Liver (tissue), 9 donors: ENCODE measurements around the gene FGF1. TPM values are rescaled to one million over a fixed set of nuclear protein-coding genes. Genes with fewer than 3 reads are reported as not detected.

Experiments used
- DNase-seq: peaks from one replicate; pipeline ENCODE4 v3.0.0-alpha.2; 2017; ENCODE audit warnings: low spot score
- H3K27ac ChIP-seq, 2 donors: one replicate each; pipeline ENCODE4 v1.7.0; 2013; ENCODE audit warnings: inconsistent platforms in 2 of 2, low read length in 2 of 2, control low read depth in 1 of 2, low read depth in 1 of 2, mild to moderate bottlenecking in 1 of 2
- H3K27me3 ChIP-seq, 4 donors: one replicate each; pipeline versions ENCODE4 v1.6.1 to v1.7.0; 2013; ENCODE audit warnings: low read length in 3 of 4, inconsistent platforms in 1 of 4, mild to moderate bottlenecking in 1 of 4, moderate library complexity in 1 of 4; ENCODE audit not compliant: control insufficient read depth in 4 of 4, insufficient read depth in 4 of 4
- H3K36me3 ChIP-seq, 4 donors: one replicate each; pipeline versions ENCODE4 v1.6.1 to v1.7.0; 2013; ENCODE audit warnings: low read length in 3 of 4, mild to moderate bottlenecking in 3 of 4, low read depth in 1 of 4, moderate library complexity in 1 of 4; ENCODE audit not compliant: control insufficient read depth in 4 of 4, insufficient read depth in 3 of 4
- H3K4me1 ChIP-seq, 4 donors: one replicate each; pipeline versions ENCODE4 v1.6.1 to v1.7.0; 2013; ENCODE audit warnings: low read length in 3 of 4, mild to moderate bottlenecking in 3 of 4, moderate library complexity in 1 of 4; ENCODE audit not compliant: control insufficient read depth in 4 of 4, insufficient read depth in 4 of 4
- H3K4me3 ChIP-seq, 3 donors: one replicate each; pipeline versions ENCODE4 v1.6.1 to v1.7.0; 2013; ENCODE audit warnings: low read length in 3 of 3, control low read depth in 1 of 3, low read depth in 1 of 3, mild to moderate bottlenecking in 1 of 3
- H3K9ac ChIP-seq, 2 donors: one replicate each; pipeline ENCODE4 v1.7.0; 2013; ENCODE audit warnings: low read length in 2 of 2, mild to moderate bottlenecking in 2 of 2, moderate library complexity in 2 of 2, control low read depth in 1 of 2, low read depth in 1 of 2
- H3K9me3 ChIP-seq, 4 donors: one replicate each; pipeline versions ENCODE4 v1.6.1 to v1.7.0; 2013; ENCODE audit warnings: low read length in 3 of 4; ENCODE audit not compliant: control insufficient read depth in 4 of 4
- EGR1 ChIP-seq, 2 donors: IDR thresholded peaks; 2 replicates each; pipeline ENCODE4 v1.6.1; 2016 to 2018; ENCODE audit warnings: antibody characterized with exemption in 2 of 2, low read depth in 2 of 2
- FOXA1 ChIP-seq: IDR thresholded peaks from 2 replicates; pipeline ENCODE4 v1.6.1; 2016; ENCODE audit warnings: antibody characterized with exemption
- FOXA2 ChIP-seq: IDR thresholded peaks from 2 replicates; pipeline ENCODE4 v1.6.1; 2016; ENCODE audit warnings: antibody characterized with exemption
- HNF4A ChIP-seq, 2 donors: conservative IDR thresholded peaks; 2 replicates each; pipeline ENCODE4 v1.6.1; 2016; ENCODE audit warnings: antibody characterized with exemption in 2 of 2, mild to moderate bottlenecking in 2 of 2
- HNF4G ChIP-seq: IDR thresholded peaks from 2 replicates; pipeline ENCODE4 v1.6.1; 2016; ENCODE audit warnings: antibody characterized with exemption
- JUND ChIP-seq, 2 donors: IDR thresholded peaks; 2 replicates each; pipeline ENCODE4 v1.6.1; 2016; ENCODE audit warnings: antibody characterized with exemption in 2 of 2
- NR2F2 ChIP-seq: IDR thresholded peaks from 2 replicates; pipeline ENCODE4 v1.6.1; 2016; ENCODE audit warnings: antibody characterized with exemption
- RAD21 ChIP-seq, 2 donors: IDR thresholded peaks; 2 replicates each; pipeline ENCODE4 v1.6.1; 2016; ENCODE audit warnings: antibody characterized with exemption in 2 of 2, mild to moderate bottlenecking in 2 of 2
- RXRA ChIP-seq, 2 donors: IDR thresholded peaks; 2 replicates each; pipeline ENCODE4 v1.6.1; 2017 to 2018; ENCODE audit warnings: antibody characterized with exemption in 2 of 2, mild to moderate bottlenecking in 1 of 2
- SP1 ChIP-seq: IDR thresholded peaks from 2 replicates; pipeline ENCODE4 v1.6.1; 2018; ENCODE audit warnings: antibody characterized with exemption, mild to moderate bottlenecking
- TAF1 ChIP-seq: conservative IDR thresholded peaks from 2 replicates; pipeline ENCODE4 v1.6.1; 2016; ENCODE audit warnings: antibody characterized with exemption, mild to moderate bottlenecking
- YY1 ChIP-seq: IDR thresholded peaks from 2 replicates; pipeline ENCODE4 v1.6.1; 2016; ENCODE audit warnings: antibody characterized with exemption, mild to moderate bottlenecking
- WGBS: extraction: QIAGEN DNeasy Blood & Tissue Kit; methylation state at CpG from one replicate; pipeline ENCODE4 v1.1.7; 2013; 5-methylcytosine and 5-hydroxymethylcytosine counted together
- polyA plus RNA-seq, 2 donors: library from polyadenylated mRNA; stranded (reverse) in 1 of 2; unstranded in 1 of 2; fragments of 200-250 nt in 1 of 2; fragments of >200 nt in 1 of 2; fragmentation: Nextera tagmentation in 1 of 2; extraction: Ambion mirVana in 1 of 2; gene quantifications; one replicate each; pipeline versions ENCODE4 v1.2.1 to v1.2.3, GENCODE V29; 2013 to 2015
- total RNA-seq, 2 donors: library from RNA; depleted of rRNA; stranded (reverse); fragments of >200 nt; gene quantifications; one replicate each; pipeline ENCODE4 v1.2.3, GENCODE V29; 2014
- TF ChIP-seq, protein P1 (sequence below): IDR thresholded peaks from 2 replicates; pipeline ENCODE4 v1.6.1; 2016; ENCODE audit warnings: antibody characterized with exemption
- TF ChIP-seq, protein P2 (sequence below): IDR thresholded peaks from 2 replicates; pipeline ENCODE4 v1.6.1; 2016; ENCODE audit warnings: antibody characterized with exemption
- TF ChIP-seq, protein P3 (sequence below): IDR thresholded peaks from 2 replicates; pipeline ENCODE4 v1.6.1; 2016; ENCODE audit warnings: antibody characterized with exemption
- TF ChIP-seq, protein P4 (sequence below): IDR thresholded peaks from 2 replicates; pipeline ENCODE4 v1.6.1; 2016; ENCODE audit warnings: antibody characterized with exemption, mild to moderate bottlenecking
- TF ChIP-seq, protein P5 (sequence below): fragments of 150-350 bp; IDR thresholded peaks from 2 replicates; pipeline ENCODE4 v1.5.1; 2017; ENCODE audit warnings: improper control_type of control experiment, low read depth, low read length; ENCODE audit not compliant: missing input control
- donor health status: healthy.
- donor health status: healthy.
- donor health status: healthy.
- donor health status: healthy.
- donor health status: healthy.

FGF1 gene
- total and polyA plus RNA-seq, 4 donors = 0.05 to 0.25 (median 0.16) TPM

DNA sequence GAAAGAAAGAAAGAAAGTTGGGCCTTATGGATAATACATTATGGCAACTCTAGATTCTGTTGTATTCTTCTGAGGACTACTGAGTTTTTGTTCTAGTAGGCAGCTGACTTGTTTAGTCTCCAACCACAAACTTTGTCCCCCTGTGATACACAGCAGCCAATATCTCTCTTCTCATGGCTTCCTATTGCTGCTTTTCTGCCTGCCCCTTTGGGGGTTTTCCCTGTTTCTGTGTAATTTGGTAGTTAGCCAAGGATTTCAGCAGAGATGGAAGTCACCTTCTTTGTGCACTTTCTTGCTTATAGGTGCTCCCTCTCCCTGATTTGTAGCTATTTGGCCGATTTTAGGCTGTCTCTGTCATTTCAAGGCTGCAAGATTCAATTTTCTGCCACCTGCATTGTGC lies 109.6 kb downstream of the FGF1 start:
- no peak overlapping the region for H3K27ac ChIP-seq
- H3K9ac ChIP-seq = no peak overlapping the region
- H3K36me3 ChIP-seq = no peaks in the 10 kb centered on the region
- no peak for TF ChIP-seq HNF4G
- TF ChIP-seq, protein P1, sequence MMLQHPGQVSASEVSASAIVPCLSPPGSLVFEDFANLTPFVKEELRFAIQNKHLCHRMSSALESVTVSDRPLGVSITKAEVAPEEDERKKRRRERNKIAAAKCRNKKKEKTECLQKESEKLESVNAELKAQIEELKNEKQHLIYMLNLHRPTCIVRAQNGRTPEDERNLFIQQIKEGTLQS = no peak
- TF ChIP-seq TAF1 = no peak
- TF ChIP-seq, protein P2, sequence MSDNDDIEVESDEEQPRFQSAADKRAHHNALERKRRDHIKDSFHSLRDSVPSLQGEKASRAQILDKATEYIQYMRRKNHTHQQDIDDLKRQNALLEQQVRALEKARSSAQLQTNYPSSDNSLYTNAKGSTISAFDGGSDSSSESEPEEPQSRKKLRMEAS = no peak
- TF ChIP-seq SP1 = no peak
- no peak for TF ChIP-seq HNF4A (conservative IDR thresholded peaks at IDR 0.05)
- no peak for TF ChIP-seq NR2F2
- no peak for TF ChIP-seq RXRA (IDR thresholded peaks at IDR 0.05)
- TF ChIP-seq, protein P3, sequence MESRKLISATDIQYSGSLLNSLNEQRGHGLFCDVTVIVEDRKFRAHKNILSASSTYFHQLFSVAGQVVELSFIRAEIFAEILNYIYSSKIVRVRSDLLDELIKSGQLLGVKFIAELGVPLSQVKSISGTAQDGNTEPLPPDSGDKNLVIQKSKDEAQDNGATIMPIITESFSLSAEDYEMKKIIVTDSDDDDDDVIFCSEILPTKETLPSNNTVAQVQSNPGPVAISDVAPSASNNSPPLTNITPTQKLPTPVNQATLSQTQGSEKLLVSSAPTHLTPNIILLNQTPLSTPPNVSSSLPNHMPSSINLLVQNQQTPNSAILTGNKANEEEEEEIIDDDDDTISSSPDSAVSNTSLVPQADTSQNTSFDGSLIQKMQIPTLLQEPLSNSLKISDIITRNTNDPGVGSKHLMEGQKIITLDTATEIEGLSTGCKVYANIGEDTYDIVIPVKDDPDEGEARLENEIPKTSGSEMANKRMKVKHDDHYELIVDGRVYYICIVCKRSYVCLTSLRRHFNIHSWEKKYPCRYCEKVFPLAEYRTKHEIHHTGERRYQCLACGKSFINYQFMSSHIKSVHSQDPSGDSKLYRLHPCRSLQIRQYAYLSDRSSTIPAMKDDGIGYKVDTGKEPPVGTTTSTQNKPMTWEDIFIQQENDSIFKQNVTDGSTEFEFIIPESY = no peak
- no peak for TF ChIP-seq YY1
- TF ChIP-seq, protein P4, sequence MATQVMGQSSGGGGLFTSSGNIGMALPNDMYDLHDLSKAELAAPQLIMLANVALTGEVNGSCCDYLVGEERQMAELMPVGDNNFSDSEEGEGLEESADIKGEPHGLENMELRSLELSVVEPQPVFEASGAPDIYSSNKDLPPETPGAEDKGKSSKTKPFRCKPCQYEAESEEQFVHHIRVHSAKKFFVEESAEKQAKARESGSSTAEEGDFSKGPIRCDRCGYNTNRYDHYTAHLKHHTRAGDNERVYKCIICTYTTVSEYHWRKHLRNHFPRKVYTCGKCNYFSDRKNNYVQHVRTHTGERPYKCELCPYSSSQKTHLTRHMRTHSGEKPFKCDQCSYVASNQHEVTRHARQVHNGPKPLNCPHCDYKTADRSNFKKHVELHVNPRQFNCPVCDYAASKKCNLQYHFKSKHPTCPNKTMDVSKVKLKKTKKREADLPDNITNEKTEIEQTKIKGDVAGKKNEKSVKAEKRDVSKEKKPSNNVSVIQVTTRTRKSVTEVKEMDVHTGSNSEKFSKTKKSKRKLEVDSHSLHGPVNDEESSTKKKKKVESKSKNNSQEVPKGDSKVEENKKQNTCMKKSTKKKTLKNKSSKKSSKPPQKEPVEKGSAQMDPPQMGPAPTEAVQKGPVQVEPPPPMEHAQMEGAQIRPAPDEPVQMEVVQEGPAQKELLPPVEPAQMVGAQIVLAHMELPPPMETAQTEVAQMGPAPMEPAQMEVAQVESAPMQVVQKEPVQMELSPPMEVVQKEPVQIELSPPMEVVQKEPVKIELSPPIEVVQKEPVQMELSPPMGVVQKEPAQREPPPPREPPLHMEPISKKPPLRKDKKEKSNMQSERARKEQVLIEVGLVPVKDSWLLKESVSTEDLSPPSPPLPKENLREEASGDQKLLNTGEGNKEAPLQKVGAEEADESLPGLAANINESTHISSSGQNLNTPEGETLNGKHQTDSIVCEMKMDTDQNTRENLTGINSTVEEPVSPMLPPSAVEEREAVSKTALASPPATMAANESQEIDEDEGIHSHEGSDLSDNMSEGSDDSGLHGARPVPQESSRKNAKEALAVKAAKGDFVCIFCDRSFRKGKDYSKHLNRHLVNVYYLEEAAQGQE = no peak
- no peak for TF ChIP-seq FOXA2
- DNase-seq = no peak
- no peak overlapping the region for H3K4me3 ChIP-seq
- H3K4me1 ChIP-seq = no peaks in the 10 kb centered on the region
- no peaks in the 10 kb centered on the region for H3K9me3 ChIP-seq
- H3K27me3 ChIP-seq = no peaks in the 10 kb centered on the region
- WGBS = 58% methylated on average over 1 of the region's 1 CpG

DNA sequence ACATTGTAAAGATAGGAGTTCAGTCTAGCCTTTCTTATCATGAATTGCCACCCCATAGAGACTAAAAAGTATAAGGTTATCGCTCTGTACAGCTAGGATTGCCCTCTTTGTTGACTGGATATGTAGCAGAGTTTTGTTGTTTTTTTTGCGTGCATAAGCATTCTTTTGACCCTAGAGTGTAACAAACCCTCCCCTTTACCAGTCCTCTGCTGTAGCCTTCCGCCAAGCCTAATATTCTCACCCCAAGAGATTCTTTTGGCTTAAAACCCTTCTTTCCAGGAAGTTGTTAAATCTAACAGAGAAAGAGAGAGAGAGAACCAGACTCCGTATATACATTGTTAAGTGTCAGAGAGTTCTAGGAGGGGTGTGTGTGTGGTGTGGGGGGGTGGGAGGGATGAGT lies 113.9 kb downstream of the FGF1 start:
- no peaks in the 10 kb centered on the region for H3K27me3 ChIP-seq
- DNase-seq = no peak

More for the DNA sequence above, 113.9 kb downstream of the FGF1 start:
- Histone ChIP-seq H3K27ac (no peak overlapping the region), H3K9me3 (no peaks in the 10 kb centered on the region), H3K4me1 (no peaks in the 10 kb centered on the region), H3K9ac (no peak overlapping the region), H3K4me3 (no peak overlapping the region), H3K36me3 (no peaks in the 10 kb centered on the region)
- WGBS = 79% methylated on average over 4 of the region's 4 CpGs
- TF ChIP-seq TAF1 (no peak), EGR1 (IDR thresholded peaks at IDR 0.05; ENCODE audit: low read depth in 2 of 2) (no peak), SP1 (no peak), JUND (IDR thresholded peaks at IDR 0.05) (no peak), FOXA1 (no peak), RXRA (IDR thresholded peaks at IDR 0.05) (no peak), RAD21 (IDR thresholded peaks at IDR 0.05) (no peak), HNF4A (conservative IDR thresholded peaks at IDR 0.05) (no peak)
- TF ChIP-seq, protein P5, sequence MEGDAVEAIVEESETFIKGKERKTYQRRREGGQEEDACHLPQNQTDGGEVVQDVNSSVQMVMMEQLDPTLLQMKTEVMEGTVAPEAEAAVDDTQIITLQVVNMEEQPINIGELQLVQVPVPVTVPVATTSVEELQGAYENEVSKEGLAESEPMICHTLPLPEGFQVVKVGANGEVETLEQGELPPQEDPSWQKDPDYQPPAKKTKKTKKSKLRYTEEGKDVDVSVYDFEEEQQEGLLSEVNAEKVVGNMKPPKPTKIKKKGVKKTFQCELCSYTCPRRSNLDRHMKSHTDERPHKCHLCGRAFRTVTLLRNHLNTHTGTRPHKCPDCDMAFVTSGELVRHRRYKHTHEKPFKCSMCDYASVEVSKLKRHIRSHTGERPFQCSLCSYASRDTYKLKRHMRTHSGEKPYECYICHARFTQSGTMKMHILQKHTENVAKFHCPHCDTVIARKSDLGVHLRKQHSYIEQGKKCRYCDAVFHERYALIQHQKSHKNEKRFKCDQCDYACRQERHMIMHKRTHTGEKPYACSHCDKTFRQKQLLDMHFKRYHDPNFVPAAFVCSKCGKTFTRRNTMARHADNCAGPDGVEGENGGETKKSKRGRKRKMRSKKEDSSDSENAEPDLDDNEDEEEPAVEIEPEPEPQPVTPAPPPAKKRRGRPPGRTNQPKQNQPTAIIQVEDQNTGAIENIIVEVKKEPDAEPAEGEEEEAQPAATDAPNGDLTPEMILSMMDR = no peak
- TF ChIP-seq, protein P3 = no peak
